ENCODE results near the gene GIGYF2.

GIGYF2 gene

GRCh38 chr2:232891621-232892071 is 194.5 kb downstream of the GIGYF2 start:
- ATAC-seq: no peak
- H3K9me3 Mint-ChIP-seq: no peaks in the 10 kb centered on the region
- DNase-seq (ENCODE audit: low spot score in 2 of 2): no peak
- peaks cover 9% of the 10 kb centered on the region for H3K4me1 Mint-ChIP-seq
- H3K27ac Mint-ChIP-seq: no peak overlapping the region
- H3K4me3 Mint-ChIP-seq: no peak overlapping the region
- H3K36me3 Mint-ChIP-seq: no peaks in the 10 kb centered on the region

GRCh38 chr2:232892221-232892620 is 195.1 kb downstream of the GIGYF2 start:
- no peak for DNase-seq (ENCODE audit: low spot score in 2 of 2)
- ATAC-seq: no peak
- Mint-ChIP-seq H3K4me3 (no peak overlapping the region), H3K4me1 (peaks cover 9% of the 10 kb centered on the region), H3K36me3 (no peaks in the 10 kb centered on the region), H3K9me3 (no peaks in the 10 kb centered on the region), H3K27ac (no peak overlapping the region)

- Mint-ChIP-seq H3K36me3 (no peaks in the 10 kb centered on the region), H3K27ac (no peak overlapping the region), H3K9me3 (no peaks in the 10 kb centered on the region), H3K4me3 (no peak overlapping the region), H3K4me1 (peaks cover 9% of the 10 kb centered on the region)
- DNase-seq (ENCODE audit: low spot score in 2 of 2) (no peak), ATAC-seq (no peak)
These were observed 195.7 kb downstream of the GIGYF2 start for GRCh38 chr2:232892843-232893242.

GRCh38 chr2:232893834-232894233 is 196.7 kb downstream of the GIGYF2 start:
- no peak overlapping the region for H3K27ac Mint-ChIP-seq
- H3K36me3 Mint-ChIP-seq: no peaks in the 10 kb centered on the region
- no peak for ATAC-seq
- DNase-seq (ENCODE audit: low spot score in 2 of 2): no peak
- no peaks in the 10 kb centered on the region for H3K9me3 Mint-ChIP-seq
- peaks cover 9% of the 10 kb centered on the region for H3K4me1 Mint-ChIP-seq
- H3K4me3 Mint-ChIP-seq: no peak overlapping the region

- peaks cover 9% of the 10 kb centered on the region for H3K4me1 Mint-ChIP-seq
- H3K9me3 Mint-ChIP-seq: no peaks in the 10 kb centered on the region
- DNase-seq (ENCODE audit: low spot score in 2 of 2): no peak
- no peaks in the 10 kb centered on the region for H3K36me3 Mint-ChIP-seq
- H3K27ac Mint-ChIP-seq: no peak overlapping the region
- H3K4me3 Mint-ChIP-seq: no peak overlapping the region
- no peak for ATAC-seq
These were observed 197.1 kb downstream of the GIGYF2 start for GRCh38 chr2:232894251-232894650.

GRCh38 chr2:232894746-232895145 is 197.6 kb downstream of the GIGYF2 start:
- H3K36me3 Mint-ChIP-seq: no peaks in the 10 kb centered on the region
- no peaks in the 10 kb centered on the region for H3K9me3 Mint-ChIP-seq
- ATAC-seq: no peak
- peaks cover 9% of the 10 kb centered on the region for H3K4me1 Mint-ChIP-seq
- no peak for DNase-seq (ENCODE audit: low spot score in 2 of 2)
- no peak overlapping the region for H3K27ac Mint-ChIP-seq
- no peak overlapping the region for H3K4me3 Mint-ChIP-seq

- no peaks in the 10 kb centered on the region for H3K36me3 Mint-ChIP-seq
- no peak for DNase-seq (ENCODE audit: low spot score in 2 of 2)
- H3K4me1 Mint-ChIP-seq: peaks cover under 1% of the 10 kb centered on the region
- H3K27ac Mint-ChIP-seq: peak overlapping the region; percentile 26
- ATAC-seq: no peak
- no peaks in the 10 kb centered on the region for H3K9me3 Mint-ChIP-seq
- H3K4me3 Mint-ChIP-seq: no peak overlapping the region
These were observed 199.0 kb downstream of the GIGYF2 start for GRCh38 chr2:232896111-232896510.

- Mint-ChIP-seq H3K27ac (no peak overlapping the region), H3K4me3 (no peak overlapping the region)
- ATAC-seq: no peak
These were observed 199.8 kb downstream of the GIGYF2 start for GRCh38 chr2:232896720-232897597.

GRCh38 chr2:232897598-232898408 is 200.7 kb downstream of the GIGYF2 start:
- Mint-ChIP-seq H3K4me1 (no peaks in the 10 kb centered on the region), H3K36me3 (no peaks in the 10 kb centered on the region), H3K9me3 (no peaks in the 10 kb centered on the region), H3K27ac (no peak overlapping the region), H3K4me3 (no peak overlapping the region)
- DNase-seq (ENCODE audit: low spot score in 2 of 2): no peak
- ATAC-seq: peak; percentile 59

More at GRCh38 chr2:232896720-232897597, 199.8 kb downstream of the GIGYF2 start:
- Mint-ChIP-seq H3K9me3 (no peaks in the 10 kb centered on the region), H3K36me3 (no peaks in the 10 kb centered on the region), H3K4me1 (no peaks in the 10 kb centered on the region)
- DNase-seq (ENCODE audit: low spot score in 2 of 2): no peak

- H3K9me3 Mint-ChIP-seq: no peaks in the 10 kb centered on the region
- DNase-seq (ENCODE audit: low spot score in 2 of 2) (no peak), ATAC-seq (no peak)
- H3K27ac Mint-ChIP-seq: no peak overlapping the region
- H3K4me3 Mint-ChIP-seq: no peak overlapping the region
- H3K4me1 Mint-ChIP-seq: no peaks in the 10 kb centered on the region
- H3K36me3 Mint-ChIP-seq: no peaks in the 10 kb centered on the region
These were observed 201.7 kb downstream of the GIGYF2 start for GRCh38 chr2:232898592-232899543.

GRCh38 chr2:232900811-232901735 is 203.9 kb downstream of the GIGYF2 start:
- H3K4me1 Mint-ChIP-seq: no peaks in the 10 kb centered on the region
- H3K27ac Mint-ChIP-seq: no peak overlapping the region
- ATAC-seq (peak; percentile 3), DNase-seq (ENCODE audit: low spot score in 2 of 2) (no peak)
- H3K9me3 Mint-ChIP-seq: no peaks in the 10 kb centered on the region
- no peaks in the 10 kb centered on the region for H3K36me3 Mint-ChIP-seq
- no peak overlapping the region for H3K4me3 Mint-ChIP-seq

- H3K9me3 Mint-ChIP-seq: no peaks in the 10 kb centered on the region
- ATAC-seq (peak; percentile 94), DNase-seq (ENCODE audit: low spot score in 2 of 2) (no peak)
- H3K4me1 Mint-ChIP-seq: no peaks in the 10 kb centered on the region
- H3K36me3 Mint-ChIP-seq: no peaks in the 10 kb centered on the region
- H3K4me3 Mint-ChIP-seq: no peak overlapping the region
- no peak overlapping the region for H3K27ac Mint-ChIP-seq
These were observed 204.8 kb downstream of the GIGYF2 start for GRCh38 chr2:232901736-232902578.

GRCh38 chr2:232903989-232904388 is 206.9 kb downstream of the GIGYF2 start:
- no peaks in the 10 kb centered on the region for H3K9me3 Mint-ChIP-seq
- no peaks in the 10 kb centered on the region for H3K4me1 Mint-ChIP-seq
- no peak overlapping the region for H3K27ac Mint-ChIP-seq
- no peak overlapping the region for H3K4me3 Mint-ChIP-seq
- no peaks in the 10 kb centered on the region for H3K36me3 Mint-ChIP-seq
- no peak for ATAC-seq
- DNase-seq (ENCODE audit: low spot score in 2 of 2): no peak
